Measurements from ENCODE around the gene MDC1. TPM values are rescaled to one million over a fixed set of nuclear protein-coding genes. Genes with fewer than 3 reads are reported as not detected.
A peak's percentile ranks its signal among the peaks of the same experiment; 100 is the strongest.

MDC1 gene
- total and polyA plus RNA-seq, 2 of the 13 experiments (the other 11 are each of a cell fraction or from before 2014, with no cell fraction given): 8.4 to 14.0 TPM

GRCh38 chr6:30686908-30687658 is 30.0 kb downstream of the MDC1 start (continued):
- peak; percentile 36 for TF ChIP-seq ZNF407 (CRISPR knock-in tag; IDR thresholded peaks at IDR 0.05; ENCODE audit: not compliant biosample characterization)
- peak in 1 of 2 experiments; percentile 77; a peak in 2 of 4 replicates for TF ChIP-seq HMGXB4 (CRISPR knock-in tag; IDR thresholded peaks at IDR 0.05; ENCODE audit: borderline replicate concordance in 1 of 2, low read depth in 1 of 2)
- no peak for TF ChIP-seq MTF1 (CRISPR knock-in tag; IDR thresholded peaks at IDR 0.05)
- TF ChIP-seq HHEX (CRISPR knock-in tag; IDR thresholded peaks at IDR 0.05): no peak
- peak; percentile 75; the same call in 1 of the 2 replicates for TF ChIP-seq GFI1 (CRISPR knock-in tag; IDR thresholded peaks at IDR 0.05; ENCODE audit: borderline replicate concordance)
- peak; percentile 1; the same call in 1 of the 2 replicates for TF ChIP-seq ZBTB4 (CRISPR knock-in tag; IDR thresholded peaks at IDR 0.05; ENCODE audit: borderline replicate concordance)
- 0 out of 2 replicates have a peak, but pooled peaks have one; percentile 10 for TF ChIP-seq SMAD9 (CRISPR knock-in tag; IDR thresholded peaks at IDR 0.05)
- TF ChIP-seq, protein P1, sequence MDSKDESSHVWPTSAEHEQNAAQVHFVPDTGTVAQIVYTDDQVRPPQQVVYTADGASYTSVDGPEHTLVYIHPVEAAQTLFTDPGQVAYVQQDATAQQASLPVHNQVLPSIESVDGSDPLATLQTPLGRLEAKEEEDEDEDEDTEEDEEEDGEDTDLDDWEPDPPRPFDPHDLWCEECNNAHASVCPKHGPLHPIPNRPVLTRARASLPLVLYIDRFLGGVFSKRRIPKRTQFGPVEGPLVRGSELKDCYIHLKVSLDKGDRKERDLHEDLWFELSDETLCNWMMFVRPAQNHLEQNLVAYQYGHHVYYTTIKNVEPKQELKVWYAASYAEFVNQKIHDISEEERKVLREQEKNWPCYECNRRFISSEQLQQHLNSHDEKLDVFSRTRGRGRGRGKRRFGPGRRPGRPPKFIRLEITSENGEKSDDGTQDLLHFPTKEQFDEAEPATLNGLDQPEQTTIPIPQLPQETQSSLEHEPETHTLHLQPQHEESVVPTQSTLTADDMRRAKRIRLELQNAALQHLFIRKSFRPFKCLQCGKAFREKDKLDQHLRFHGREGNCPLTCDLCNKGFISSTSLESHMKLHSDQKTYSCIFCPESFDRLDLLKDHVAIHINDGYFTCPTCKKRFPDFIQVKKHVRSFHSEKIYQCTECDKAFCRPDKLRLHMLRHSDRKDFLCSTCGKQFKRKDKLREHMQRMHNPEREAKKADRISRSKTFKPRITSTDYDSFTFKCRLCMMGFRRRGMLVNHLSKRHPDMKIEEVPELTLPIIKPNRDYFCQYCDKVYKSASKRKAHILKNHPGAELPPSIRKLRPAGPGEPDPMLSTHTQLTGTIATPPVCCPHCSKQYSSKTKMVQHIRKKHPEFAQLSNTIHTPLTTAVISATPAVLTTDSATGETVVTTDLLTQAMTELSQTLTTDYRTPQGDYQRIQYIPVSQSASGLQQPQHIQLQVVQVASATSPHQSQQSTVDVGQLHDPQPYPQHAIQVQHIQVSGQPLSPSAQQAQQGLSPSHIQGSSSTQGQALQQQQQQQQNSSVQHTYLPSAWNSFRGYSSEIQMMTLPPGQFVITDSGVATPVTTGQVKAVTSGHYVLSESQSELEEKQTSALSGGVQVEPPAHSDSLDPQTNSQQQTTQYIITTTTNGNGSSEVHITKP (CRISPR knock-in tag; IDR thresholded peaks at IDR 0.05; ENCODE audit: low read depth): 0 out of 2 replicates have a peak, but pooled peaks have one; percentile 53
- peak; percentile 17; the same call in 1 of the 2 replicates for TF ChIP-seq ZNF230 (CRISPR knock-in tag; IDR thresholded peaks at IDR 0.05)

Data from HepG2 (cell line).